CD4-positive, alpha-beta T cell (primary cell): ENCODE results near the gene ACTA1. TPM values are rescaled to one million over a fixed set of nuclear protein-coding genes. Genes with fewer than 3 reads are reported as not detected.

Experiments
- ATAC-seq: fragments of 200-7000 bp; cut with Tn5 transposase; one replicate; pipeline ENCODE4 v1.10.0; 2022; ENCODE audit warnings: mild to moderate bottlenecking; ENCODE audit not compliant: poor library complexity
- CTCF ChIA-PET: fragments of 350-600 bp; sonication (Branson Sonifier 250); formaldehyde crosslinking; loops from one replicate; lab custom pipeline; 2021; ENCODE audit warnings: antibody characterized with exemption, inconsistent platforms; lab: Charles Lee
- POLR2A ChIA-PET: fragments of 350-600 bp; sonication (Branson Sonifier 250); formaldehyde crosslinking; loops from one replicate; lab custom pipeline; 2021; ENCODE audit warnings: antibody characterized with exemption, inconsistent platforms; lab: Charles Lee
- DNase-seq, 14 experiments: peaks; one replicate each; pipeline ENCODE4 v3.0.0-alpha.2; 2013 to 2020; ENCODE audit warnings: mixed read lengths in 2 of 14
- H3K27ac ChIP-seq, 2 donors: one replicate each; pipeline versions ENCODE4 v1.5.1 to v1.7.0; 2013; ENCODE audit warnings: low read length in 2 of 2, low read depth in 1 of 2, mild to moderate bottlenecking in 1 of 2
- H3K27me3 ChIP-seq, 2 experiments: 1 replicate in 1 of 2; 2 replicates in 1 of 2; pipeline versions ENCODE4 v1.6.1 to v1.7.0; 2013; ENCODE audit warnings: low read length in 2 of 2, control low read depth in 1 of 2, mild to moderate bottlenecking in 1 of 2, moderate library complexity in 1 of 2; ENCODE audit not compliant: insufficient read depth in 2 of 2, control insufficient read depth in 1 of 2
- H3K36me3 ChIP-seq: one replicate; pipeline ENCODE4 v1.6.1; 2013; ENCODE audit warnings: low read length, control low read depth; ENCODE audit not compliant: insufficient read depth
- H3K4me1 ChIP-seq: one replicate; pipeline ENCODE4 v1.6.1; 2013; ENCODE audit warnings: low read length, control low read depth; ENCODE audit not compliant: insufficient read depth
- H3K4me3 ChIP-seq: one replicate; pipeline ENCODE4 v1.5.1; 2013; ENCODE audit warnings: mild to moderate bottlenecking, low read length, moderate library complexity
- H3K9me3 ChIP-seq, 2 experiments: 1 replicate in 1 of 2; 2 replicates in 1 of 2; pipeline versions ENCODE4 v1.6.1 to v1.7.0; 2013; ENCODE audit warnings: low read length in 2 of 2, mild to moderate bottlenecking in 2 of 2, control low read depth in 1 of 2, moderate library complexity in 1 of 2; ENCODE audit not compliant: control insufficient read depth in 1 of 2, insufficient read depth in 1 of 2
- H3K27ac Mint-ChIP-seq: one replicate; pipeline ENCODE4 v1.8.0; 2020; ENCODE audit warnings: mixed read lengths
- H3K27me3 Mint-ChIP-seq: one replicate; pipeline ENCODE4 v1.8.0; 2021; ENCODE audit warnings: mixed read lengths
- H3K36me3 Mint-ChIP-seq: one replicate; pipeline ENCODE4 v1.8.0; 2021; ENCODE audit warnings: low read depth, mixed read lengths
- H3K4me1 Mint-ChIP-seq: one replicate; pipeline ENCODE4 v1.8.0; 2021; ENCODE audit warnings: low read depth, mixed read lengths
- H3K4me3 Mint-ChIP-seq: one replicate; pipeline ENCODE4 v1.8.0; 2020; ENCODE audit warnings: mild to moderate bottlenecking, mixed read lengths
- H3K9me3 Mint-ChIP-seq: one replicate; pipeline ENCODE4 v1.8.0; 2020; ENCODE audit warnings: mixed read lengths
- intact Hi-C, 2 experiments: fragments of 100-400 bp; cut with DNase I in 1 of 2; cut with micrococcal nuclease in 1 of 2; formaldehyde crosslinking; loops; one replicate each; pipeline versions ENCODE4 v1.15.1 to v1.9.0; 2023 to 2025; cut with DNase I, micrococcal nuclease
- total RNA-seq, 174 experiments: library from RNA in 2 of 174; stranded (reverse) in 2 of 174; gene quantifications; one replicate each; pipeline ENCODE4 v1.2.3 and lab custom pipeline; 2021 to 2026
- TF ChIP-seq, protein P1 (sequence below): fragments of 200-600 bp; IDR thresholded peaks from one replicate; pipeline ENCODE4 v1.8.0; 2022; ENCODE audit warnings: antibody characterized with exemption, mild to moderate bottlenecking

ACTA1 gene
- total RNA-seq, 2 experiments from 2014 or later = not detected

GRCh38 chr1:229459815-229460214 lies 25.9 kb upstream of the ACTA1 start:
- Mint-ChIP-seq H3K27ac (no peak overlapping the region), H3K36me3 (peaks cover 93% of the 10 kb centered on the region), H3K9me3 (no peaks in the 10 kb centered on the region), H3K4me1 (no peaks in the 10 kb centered on the region), H3K27me3 (no peaks in the 10 kb centered on the region), H3K4me3 (no peak overlapping the region)
- Histone ChIP-seq H3K27ac (no peak overlapping the region), H3K4me3 (no peak overlapping the region), H3K4me1 (no peaks in the 10 kb centered on the region), H3K36me3 (peaks cover 71% of the 10 kb centered on the region), H3K9me3 (no peaks in the 10 kb centered on the region), H3K27me3 (no peaks in the 10 kb centered on the region)
- ATAC-seq (no peak), DNase-seq (no peak)
- intact Hi-C loops = loop anchor here in 1 of 2 experiments (10.0 kb wide), 1 partner anchor 205 kb away; no protein-coding TSS in a partner anchor
- CTCF ChIA-PET = no interaction called here
- POLR2A ChIA-PET = no interaction called here
- TF ChIP-seq, protein P1, sequence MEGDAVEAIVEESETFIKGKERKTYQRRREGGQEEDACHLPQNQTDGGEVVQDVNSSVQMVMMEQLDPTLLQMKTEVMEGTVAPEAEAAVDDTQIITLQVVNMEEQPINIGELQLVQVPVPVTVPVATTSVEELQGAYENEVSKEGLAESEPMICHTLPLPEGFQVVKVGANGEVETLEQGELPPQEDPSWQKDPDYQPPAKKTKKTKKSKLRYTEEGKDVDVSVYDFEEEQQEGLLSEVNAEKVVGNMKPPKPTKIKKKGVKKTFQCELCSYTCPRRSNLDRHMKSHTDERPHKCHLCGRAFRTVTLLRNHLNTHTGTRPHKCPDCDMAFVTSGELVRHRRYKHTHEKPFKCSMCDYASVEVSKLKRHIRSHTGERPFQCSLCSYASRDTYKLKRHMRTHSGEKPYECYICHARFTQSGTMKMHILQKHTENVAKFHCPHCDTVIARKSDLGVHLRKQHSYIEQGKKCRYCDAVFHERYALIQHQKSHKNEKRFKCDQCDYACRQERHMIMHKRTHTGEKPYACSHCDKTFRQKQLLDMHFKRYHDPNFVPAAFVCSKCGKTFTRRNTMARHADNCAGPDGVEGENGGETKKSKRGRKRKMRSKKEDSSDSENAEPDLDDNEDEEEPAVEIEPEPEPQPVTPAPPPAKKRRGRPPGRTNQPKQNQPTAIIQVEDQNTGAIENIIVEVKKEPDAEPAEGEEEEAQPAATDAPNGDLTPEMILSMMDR = no peak

GRCh38 chr1:229457436-229457835 lies 23.5 kb upstream of the ACTA1 start:
- H3K27me3 Mint-ChIP-seq = no peaks in the 10 kb centered on the region
- no peaks in the 10 kb centered on the region for H3K9me3 Mint-ChIP-seq
- Histone ChIP-seq H3K9me3 (no peaks in the 10 kb centered on the region), H3K27ac (no peak overlapping the region), H3K27me3 (no peaks in the 10 kb centered on the region), H3K36me3 (peaks cover 55% of the 10 kb centered on the region), H3K4me3 (no peak overlapping the region), H3K4me1 (no peaks in the 10 kb centered on the region)
- POLR2A ChIA-PET = no interaction called here
- CTCF ChIA-PET = interaction anchor here (1.2 kb wide), 1 partner anchor 10 kb away, joined by 4 read pairs; no protein-coding TSS in a partner anchor
- intact Hi-C loops = loop anchor here in 1 of 2 experiments (10.0 kb wide), 1 partner anchor 203 kb away; no protein-coding TSS in a partner anchor
- H3K27ac Mint-ChIP-seq = no peak overlapping the region
- no peak for ATAC-seq
- DNase-seq = no peak
- H3K36me3 Mint-ChIP-seq = peaks cover 88% of the 10 kb centered on the region
- no peak overlapping the region for H3K4me3 Mint-ChIP-seq
- TF ChIP-seq, protein P1 = no peak
- H3K4me1 Mint-ChIP-seq = no peaks in the 10 kb centered on the region

GRCh38 chr1:229456016-229456415 lies 22.1 kb upstream of the ACTA1 start:
- H3K27me3 Mint-ChIP-seq = no peaks in the 10 kb centered on the region

More at GRCh38 chr1:229456016-229456415, 22.1 kb upstream of the ACTA1 start:
- H3K4me3 ChIP-seq = no peak overlapping the region
- intact Hi-C loops = loop anchor here in 1 of 2 experiments (10.0 kb wide), 1 partner anchor 201 kb away; no protein-coding TSS in a partner anchor
- no peak for ATAC-seq
- ChIA-PET CTCF (no interaction called here), POLR2A (no interaction called here)
- H3K9me3 Mint-ChIP-seq = no peaks in the 10 kb centered on the region
- H3K4me1 Mint-ChIP-seq = no peaks in the 10 kb centered on the region
- H3K36me3 Mint-ChIP-seq = peaks cover 88% of the 10 kb centered on the region
- no peaks in the 10 kb centered on the region for H3K4me1 ChIP-seq
- no peak overlapping the region for H3K27ac ChIP-seq
- TF ChIP-seq, protein P1 = no peak
- no peaks in the 10 kb centered on the region for H3K27me3 ChIP-seq
- DNase-seq = no peak
- H3K4me3 Mint-ChIP-seq = no peak overlapping the region
- H3K27ac Mint-ChIP-seq = no peak overlapping the region
- no peaks in the 10 kb centered on the region for H3K9me3 ChIP-seq
- H3K36me3 ChIP-seq = peaks cover 51% of the 10 kb centered on the region
